GM18498 (cell line): ENCODE measurements around the gene PLK3.
"Not testable (repeated sequence)": the region's sequence is repeated elsewhere in the genome, so short reads cannot be mapped to it uniquely, and the experiment has no call there.

Experiments
- ATAC-seq: cut with Tn5 transposase; IDR thresholded peaks from one replicate; pipeline ENCODE4 v1.9.1; 2021; ENCODE audit warnings: mild to moderate bottlenecking, moderate library complexity; ENCODE audit not compliant: unreplicated experiment

The PLK3 gene

DNA sequence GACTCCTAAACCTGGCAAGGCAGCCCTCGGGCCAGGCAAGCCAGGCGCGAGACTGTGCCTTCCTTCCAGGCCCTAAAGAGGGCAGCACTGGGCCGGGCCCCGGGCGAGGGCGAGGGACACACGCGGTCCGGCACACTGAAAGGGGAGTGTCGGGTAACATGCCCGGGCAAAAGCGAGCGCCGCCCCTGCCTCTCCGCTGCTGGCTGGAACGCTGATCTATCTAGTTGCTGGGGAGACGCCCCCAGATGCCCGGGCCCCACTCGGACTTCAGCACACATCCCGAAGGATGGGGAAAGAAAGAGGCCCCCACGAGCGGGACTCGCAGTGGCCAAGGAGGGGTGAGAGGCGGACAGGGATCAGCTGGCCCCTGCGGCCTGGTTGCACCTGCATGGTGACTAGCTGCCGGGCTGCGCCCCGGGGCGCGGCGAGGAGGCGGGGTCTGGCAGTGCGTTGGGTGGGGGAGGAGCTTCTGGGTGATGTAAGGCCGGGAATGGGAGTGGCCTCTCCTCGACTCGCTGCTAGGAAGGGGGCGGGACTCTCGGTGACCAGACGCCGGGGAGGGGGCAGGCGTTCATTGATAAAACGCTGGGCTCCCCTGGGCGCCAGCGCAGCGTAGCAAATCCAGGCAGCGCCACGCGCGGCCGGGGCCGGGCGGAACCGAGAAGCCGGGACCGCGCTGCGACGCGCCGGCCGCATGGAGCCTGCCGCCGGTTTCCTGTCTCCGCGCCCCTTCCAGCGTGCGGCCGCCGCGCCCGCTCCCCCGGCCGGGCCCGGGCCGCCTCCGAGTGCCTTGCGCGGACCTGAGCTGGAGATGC is at the start of gene PLK3:
Gene PLK3, plus strand, starts transcription at position 608 of the 815 bp plus-strand sequence. Its CDS starts 87 bp downstream, at position 695.
- peak; percentile 85 for ATAC-seq

DNA sequence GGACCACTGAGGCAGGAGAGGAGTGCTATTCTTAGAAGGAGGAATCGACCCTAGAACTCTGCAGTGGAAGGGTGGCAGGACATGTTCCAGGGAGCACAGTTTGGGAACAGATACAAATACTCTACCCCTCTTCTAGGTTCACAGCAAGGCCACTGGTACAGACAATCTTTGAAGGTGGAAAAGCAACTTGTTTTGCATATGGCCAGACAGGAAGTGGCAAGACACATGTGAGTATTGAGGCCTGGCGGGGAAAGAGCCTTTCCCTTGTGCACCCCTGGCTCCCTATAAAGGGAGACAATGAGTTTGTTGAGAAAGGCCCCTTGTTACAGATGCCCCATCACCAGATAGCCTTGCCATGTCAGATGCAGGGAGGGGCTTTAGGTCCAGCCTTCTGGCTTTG is 42.8 kb upstream of the PLK3 start:
- ATAC-seq: peak; percentile 63

DNA sequence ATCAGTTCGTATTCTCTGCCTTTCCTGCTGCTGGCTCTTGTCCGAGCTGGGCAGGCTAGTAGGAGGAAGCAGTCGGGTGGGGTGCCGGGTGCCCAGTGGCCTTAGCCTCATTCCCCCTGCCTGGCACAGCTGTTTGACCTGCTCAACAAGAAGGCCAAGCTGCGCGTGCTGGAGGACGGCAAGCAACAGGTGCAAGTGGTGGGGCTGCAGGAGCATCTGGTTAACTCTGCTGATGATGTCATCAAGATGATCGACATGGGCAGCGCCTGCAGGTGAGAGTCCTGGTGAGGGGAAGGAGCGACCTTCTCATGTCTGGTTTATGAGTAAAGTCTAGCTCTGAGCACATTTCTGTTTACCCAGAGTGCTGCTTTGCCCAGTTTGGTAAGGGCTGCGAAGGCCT is 41.1 kb upstream of the PLK3 start:
- no peak for ATAC-seq

DNA sequence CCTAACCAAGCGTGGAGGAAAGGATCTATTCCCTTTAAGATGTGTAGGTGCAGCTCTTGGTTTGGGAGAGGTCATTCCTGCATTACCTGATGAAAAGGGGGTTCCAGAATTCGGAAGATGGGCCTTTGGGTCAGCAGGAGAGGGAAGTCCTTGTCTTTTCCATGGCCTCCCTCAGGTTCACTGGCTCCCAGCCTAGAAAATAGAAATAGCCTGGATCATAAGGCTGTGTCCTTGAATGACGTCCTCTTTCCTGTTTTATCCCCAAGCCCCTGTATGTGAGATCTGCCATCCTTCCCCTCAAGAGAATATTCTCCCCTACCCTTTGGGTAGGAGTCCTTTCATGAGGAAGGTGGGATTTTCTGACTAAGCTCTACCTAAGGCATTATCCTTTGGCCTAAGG is 39.3 kb upstream of the PLK3 start:
- ATAC-seq: no peak

DNA sequence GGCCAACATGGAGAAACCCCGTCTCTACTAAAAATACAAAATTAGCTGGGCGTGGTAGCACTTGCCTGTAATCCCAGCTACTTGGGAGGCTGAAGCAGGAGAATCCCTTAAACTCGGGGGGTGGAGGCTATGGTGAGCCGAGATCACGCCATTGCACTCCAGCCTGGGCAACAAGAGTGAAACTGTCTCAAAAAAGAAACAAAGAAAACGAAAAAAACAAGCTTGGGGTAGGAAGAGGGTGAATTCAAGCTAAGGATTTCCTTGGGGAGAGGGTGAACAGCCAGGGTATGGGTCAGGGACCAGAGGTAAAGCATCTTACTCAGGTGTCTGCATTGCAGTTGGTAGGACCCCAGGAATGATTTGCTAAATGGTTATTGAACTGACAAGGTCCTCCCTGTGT is 33.8 kb upstream of the PLK3 start:
- ATAC-seq: not testable (repeated sequence)

DNA sequence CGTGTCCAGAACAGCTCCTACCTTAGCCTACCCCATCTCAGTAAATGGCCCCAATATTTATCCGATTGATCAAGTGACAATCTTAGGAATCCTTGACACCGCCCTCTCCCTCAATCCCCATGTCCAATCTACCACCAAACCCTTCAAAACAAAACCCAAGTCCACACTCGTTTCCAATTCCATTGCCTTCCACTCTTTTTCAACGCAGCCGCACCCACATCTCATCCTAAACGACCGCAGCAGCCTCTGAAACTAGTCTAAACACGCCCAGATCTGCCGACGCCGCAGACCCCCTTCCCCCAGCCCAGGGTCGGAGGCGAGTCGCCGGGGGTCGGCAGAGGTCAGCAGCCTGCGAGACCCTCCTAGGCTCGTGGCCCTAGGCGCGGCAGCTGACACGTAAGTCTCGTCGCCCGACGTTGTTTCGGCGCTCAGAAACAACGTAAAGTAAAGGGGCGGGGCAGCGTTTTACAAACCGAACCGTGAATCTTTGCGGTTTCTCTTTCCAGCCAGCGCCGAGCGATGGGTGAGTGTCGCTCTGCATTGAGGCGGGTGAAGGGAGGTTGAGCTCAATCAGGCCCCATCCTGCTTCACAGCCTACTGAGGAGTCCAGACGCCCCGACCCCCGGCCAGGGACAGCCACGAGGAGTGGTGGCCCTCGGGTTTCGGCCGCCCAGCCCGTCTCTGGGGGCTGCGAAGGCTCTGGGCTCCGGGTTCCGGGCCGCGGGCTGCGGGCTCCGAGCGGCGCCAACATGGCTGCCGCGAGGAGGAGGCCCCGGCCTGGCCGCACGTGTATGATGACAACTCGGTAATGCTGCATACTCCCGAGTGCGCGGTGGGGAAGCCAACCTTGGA is 24.9 kb upstream of the PLK3 start, which contains the start of gene RPS8:
Gene RPS8, plus strand, starts transcription at position 463 of the 852 bp plus-strand sequence. Its CDS starts 57 bp downstream, at position 520.
- ATAC-seq: peak; percentile 77

DNA sequence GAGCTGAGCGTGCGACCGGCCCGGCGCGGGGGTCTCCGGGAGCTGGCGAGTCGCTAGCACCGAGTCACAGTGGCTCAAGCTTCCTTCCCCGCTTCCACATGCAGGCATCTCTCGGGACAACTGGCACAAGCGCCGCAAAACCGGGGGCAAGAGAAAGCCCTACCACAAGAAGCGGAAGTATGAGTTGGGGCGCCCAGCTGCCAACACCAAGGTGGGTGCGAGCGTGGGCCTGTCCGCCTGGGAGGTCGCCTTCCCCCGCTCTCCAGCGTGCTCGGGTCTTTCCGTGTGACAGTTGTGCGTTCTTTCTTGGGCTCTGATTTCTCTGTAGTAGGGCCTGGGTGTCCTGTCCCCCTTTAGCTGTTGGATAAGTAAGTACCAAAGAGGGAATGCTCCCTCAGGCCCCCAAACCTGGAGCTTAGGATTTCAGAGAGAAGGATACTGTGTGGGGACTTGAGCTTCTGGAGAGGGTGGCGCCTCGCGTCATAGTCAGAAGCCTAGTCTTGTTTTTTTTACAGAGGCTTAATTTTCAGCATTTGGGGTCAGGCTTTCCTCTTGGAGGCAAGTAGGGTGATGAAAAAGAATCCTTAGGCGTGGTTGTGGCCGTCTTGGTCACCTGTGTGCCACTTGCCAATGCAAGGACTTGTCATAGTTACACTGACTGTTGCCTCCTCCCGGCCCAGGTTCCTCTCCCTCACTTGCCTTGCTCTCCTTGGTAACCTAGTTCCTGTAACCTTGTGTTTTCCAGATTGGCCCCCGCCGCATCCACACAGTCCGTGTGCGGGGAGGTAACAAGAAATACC is 24.0 kb upstream of the PLK3 start:
- ATAC-seq: peak; percentile 14

DNA sequence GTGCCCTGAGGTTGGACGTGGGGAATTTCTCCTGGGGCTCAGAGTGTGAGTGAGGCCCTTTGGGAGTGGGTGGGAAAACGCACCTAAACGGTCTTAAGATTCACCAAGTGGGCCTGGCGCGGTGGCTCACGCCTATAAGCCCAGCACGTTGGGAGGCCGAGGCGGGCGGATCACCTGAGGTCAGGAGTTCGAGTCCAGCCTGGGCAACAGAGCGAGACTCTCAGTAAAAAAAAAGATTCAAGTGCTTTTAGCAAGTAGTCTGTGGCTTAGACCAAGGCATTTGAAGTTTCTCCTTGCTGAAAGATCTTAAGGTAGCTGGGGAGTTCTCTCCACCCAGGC is 23.5 kb upstream of the PLK3 start:
- ATAC-seq: no peak

DNA sequence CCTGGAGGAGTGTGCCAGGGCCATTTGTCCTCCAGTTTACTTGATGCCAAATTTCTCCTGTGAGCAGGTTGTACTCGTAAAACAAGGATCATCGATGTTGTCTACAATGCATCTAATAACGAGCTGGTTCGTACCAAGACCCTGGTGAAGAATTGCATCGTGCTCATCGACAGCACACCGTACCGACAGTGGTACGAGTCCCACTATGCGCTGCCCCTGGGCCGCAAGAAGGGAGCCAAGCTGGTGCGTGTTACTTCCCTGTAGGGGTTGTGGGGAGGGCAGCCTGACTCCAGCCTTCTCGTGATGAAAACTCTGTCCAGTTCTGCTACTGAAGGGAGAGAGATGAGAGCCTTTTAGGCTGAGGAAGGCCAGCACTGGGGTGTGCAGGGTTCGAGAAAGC is 22.6 kb upstream of the PLK3 start:
- no peak for ATAC-seq

DNA sequence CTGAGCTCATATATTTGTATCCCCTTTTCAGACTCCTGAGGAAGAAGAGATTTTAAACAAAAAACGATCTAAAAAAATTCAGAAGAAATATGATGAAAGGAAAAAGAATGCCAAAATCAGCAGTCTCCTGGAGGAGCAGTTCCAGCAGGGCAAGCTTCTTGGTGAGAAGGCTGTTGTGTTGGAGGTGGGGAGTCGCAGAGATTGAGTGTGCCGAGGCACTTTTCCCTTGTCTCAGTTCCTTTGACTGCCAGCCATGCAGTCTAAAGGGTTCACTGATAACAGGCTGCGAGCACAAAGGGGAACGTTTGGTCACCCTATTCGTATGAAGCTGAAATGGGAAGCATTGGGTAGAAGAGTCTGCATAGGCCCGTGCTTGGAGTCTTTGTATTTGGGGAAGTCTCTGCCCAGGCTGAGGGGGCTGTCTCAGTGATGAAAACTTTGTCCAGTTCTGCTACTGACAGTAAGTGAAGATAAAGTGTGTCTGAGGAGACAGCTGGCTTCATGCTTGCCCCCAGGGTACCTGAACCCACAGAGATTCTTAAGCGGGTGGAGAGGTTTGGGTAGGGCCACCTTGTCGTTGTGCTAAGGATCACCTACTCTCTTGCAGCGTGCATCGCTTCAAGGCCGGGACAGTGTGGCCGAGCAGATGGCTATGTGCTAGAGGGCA is 22.1 kb upstream of the PLK3 start:
- no peak for ATAC-seq

DNA sequence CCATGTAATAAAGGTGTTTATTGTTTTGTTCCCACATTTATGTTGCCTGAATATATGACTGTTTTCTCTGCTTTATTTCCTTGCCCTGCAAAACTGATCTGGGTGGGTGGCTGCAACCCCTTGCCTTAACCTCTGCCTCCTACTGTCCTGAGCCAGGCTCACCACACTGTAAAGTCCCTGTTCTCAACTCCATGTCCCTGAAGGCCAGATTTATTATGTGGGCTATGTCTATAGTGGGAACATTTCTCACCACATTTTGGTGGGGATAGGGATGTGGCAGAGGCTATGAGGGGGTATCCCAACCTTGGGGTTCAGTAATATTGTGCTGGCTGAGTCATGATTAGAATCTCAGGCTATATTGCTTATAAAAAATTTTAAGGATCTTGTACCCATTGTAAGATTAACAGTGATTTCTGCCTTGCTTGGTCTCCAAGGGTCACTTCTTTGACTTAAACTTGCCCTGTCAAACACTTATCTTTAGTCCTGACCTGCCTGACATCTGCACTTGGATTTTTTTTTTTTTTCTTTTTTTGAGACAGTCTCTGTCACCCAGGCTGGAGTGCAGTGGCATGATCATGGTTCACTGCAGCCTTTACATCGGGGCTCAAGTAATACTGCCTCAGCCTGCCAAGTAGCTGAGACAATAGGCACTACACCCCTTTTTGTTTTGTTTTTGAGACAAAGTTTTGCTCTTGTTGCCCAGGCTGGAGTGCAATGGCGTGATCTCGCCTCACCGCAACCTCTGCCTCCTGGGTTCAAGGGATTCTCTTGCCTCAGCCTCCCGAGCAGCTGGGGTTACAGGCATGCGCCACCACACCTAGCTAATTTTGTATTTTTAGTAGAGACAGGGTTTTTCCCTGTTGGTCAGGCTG is 21.2 kb upstream of the PLK3 start:
- no peak for ATAC-seq

DNA sequence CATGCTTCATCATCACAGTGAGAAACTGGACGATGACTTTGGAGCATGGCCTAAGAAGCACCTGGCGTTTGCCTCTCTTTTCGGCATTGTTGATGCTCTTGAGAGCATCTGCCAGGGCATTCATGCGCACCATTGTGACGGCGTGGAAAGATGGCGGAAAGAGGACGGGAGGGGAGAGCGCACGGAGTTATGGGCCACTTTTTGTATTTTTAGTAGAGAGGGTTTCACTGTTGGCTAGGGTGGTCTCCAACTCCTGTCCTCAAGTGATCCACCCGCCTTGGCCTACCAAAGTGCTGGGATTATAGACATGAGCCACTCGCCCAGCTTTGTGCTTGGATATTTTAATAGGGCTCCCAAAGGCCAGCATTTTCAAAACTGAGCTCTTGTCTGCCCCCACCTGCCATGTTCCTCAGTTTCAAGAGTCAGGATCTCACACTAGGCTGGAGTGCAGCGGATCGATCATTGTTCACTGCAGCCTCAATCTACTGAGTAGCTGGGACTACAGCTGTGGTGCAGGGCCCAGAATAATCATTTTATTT is 19.5 kb upstream of the PLK3 start:
- ATAC-seq: no peak

DNA sequence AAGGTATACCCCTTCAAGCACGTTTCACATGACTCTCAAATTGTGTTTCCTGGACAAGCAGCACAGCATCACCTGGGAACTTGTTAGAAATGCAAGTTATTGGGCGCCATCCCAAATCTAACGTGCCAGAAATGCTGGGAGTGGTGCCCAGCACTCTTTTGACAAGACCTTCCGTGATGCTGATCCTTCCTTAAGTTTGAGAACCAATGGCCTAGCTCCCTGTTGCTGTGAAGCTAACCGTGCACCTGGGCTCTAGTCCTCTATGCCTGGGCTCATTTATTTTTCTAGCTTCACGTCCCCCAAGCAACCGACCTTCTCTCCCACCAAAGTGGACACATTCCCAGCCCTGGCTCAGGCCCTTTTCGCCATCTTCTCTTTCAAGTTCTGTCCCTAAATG is 16.5 kb upstream of the PLK3 start:
- ATAC-seq: no peak

DNA sequence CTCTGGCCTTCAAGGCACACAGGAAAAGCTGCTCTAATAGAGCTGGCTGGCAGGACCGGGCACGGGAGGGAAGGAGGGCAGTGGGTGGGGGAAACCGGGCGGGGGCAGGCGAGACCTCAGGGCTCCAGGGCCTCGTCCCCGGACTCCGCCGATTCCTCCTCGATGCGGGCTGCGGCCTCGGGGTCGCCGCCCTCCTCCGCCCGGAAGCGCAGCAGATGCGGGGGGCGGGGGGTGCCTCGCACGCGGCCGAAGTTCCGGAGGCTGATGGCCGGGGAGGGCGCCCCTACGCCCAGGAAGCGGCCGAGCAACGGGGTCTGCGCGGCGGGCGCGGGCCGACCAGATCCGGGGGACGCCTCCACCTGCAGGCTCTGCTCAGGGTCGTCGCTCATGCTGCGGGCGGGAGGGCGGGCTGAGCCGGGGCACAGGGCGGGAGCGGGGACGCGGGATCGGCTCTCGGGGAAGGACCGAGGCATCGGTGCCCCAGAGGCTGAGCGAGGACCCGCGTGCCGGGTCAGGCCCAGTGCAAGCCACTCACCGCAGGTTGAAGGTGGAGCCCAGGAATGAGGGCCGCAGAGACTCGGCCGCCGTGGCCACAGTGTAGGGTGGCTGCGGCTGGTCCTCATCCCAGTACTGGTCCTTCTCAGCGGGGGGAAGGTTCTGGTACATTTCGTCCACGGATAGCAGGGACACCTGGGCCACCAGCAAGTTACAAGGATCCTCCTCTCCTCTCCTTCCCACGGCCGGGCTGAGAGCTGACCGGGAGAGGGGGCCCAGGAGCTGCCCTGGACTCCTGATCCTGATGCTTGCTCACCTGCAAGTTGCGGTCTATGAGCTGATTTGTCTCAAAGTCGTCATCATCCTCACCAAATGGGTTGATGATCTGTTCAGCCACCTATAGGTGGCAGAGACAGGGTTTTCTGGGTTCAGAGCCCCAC is 15.8 kb upstream of the PLK3 start:
- no peak for ATAC-seq

DNA sequence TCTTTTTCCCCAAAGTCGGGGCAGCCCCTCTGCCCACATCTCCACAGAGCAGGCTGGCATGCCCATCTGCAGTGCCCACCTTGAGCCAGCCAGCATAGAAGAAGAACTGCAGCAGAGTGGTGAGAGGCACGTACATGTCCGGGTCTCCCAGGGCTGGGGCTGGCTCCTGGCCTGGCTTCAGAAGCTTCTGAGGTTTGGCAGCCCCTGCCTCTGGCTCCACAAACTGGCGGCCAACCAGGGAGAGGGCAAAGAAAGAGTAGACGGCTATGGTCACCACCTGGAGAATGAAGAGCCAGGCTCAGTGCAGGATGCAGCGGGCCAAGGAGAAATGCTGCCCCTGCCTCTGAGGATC is 15.2 kb upstream of the PLK3 start:
- ATAC-seq: no peak

DNA sequence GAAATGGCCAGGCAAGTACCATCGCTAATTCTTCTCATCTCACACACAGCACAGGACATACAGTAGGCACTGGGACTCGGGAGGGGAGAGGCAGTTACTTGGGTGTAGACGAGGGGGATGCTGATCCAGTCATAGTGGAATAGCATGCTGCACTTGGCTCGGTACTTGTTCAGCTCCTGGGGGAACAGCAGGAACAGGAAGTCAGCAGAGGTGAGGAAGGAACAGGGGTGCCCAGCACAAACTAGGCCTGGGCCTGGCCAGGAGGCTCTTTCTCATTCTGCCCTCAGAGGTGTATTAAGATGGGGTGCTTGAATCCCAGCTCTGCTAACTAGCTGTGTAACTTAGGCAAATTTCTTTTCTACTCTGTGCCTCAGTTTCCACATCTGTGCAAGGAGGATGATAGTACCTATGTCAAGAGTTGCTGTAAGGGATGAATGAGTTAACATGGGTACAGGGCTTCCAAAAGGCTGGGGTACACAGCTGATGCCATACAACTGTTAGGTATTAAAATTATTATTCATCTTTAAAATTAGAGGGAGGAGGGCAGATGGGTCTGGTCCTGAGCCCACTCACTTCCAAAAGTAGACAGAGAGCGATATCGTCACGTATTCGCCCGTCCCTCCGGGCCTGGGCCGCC is 14.6 kb upstream of the PLK3 start:
- no peak for ATAC-seq

DNA sequence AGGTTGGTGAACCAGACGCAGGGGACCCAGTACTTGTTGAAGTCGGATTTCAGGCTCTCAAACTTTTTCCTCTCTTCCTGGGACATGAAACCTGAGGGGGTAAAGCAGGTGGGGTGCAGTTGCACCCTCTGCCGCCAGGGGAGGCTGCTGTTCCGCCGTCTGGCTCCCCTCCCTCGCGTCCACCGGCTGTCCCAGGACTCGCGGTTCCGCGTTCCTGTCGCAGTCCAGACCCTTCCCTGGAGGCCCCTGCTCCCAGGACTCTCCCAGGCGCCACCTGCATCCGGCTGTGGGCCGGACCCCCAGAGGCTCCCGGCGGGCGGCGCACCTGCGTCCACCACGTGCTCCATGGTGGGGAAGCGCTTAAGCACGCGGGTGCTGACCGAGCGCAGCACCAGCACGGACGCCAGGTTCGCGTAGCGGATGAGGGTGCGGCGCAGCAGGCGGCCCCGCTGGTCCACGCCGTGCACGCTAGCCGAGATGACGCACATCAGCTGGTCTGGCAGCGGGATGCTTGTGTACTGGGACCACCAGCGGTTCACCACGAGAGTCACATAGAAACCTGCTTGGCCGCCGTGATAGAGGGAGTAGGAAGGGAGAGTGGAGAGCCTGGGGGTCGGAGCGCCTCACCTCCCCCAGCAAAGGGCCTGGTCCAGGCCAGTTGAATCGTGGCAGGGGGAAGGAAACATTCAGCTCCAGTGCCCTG is 13.9 kb upstream of the PLK3 start:
- ATAC-seq: peak; percentile 55
